H9 (cell line): Measurements from ENCODE around the gene ZNF407. TPM values are rescaled to one million over a fixed set of nuclear protein-coding genes. Genes with fewer than 3 reads are reported as not detected.

Experiments
- DNase-seq: peaks from one replicate; pipeline ENCODE4 v3.0.0-alpha.2; 2017
- H2AFZ ChIP-seq: one replicate; pipeline ENCODE4 v1.6.1; 2013; ENCODE audit warnings: mild to moderate bottlenecking, low read length, control low read depth, moderate library complexity
- H2AK5ac ChIP-seq: 2 replicates; pipeline ENCODE4 v1.6.1; 2013; ENCODE audit warnings: low read length, control low read depth, mixed read lengths; ENCODE audit not compliant: insufficient read length
- H2BK120ac ChIP-seq: one replicate; pipeline ENCODE4 v1.6.1; 2013; ENCODE audit warnings: low read depth, mild to moderate bottlenecking, low read length, control low read depth, inconsistent platforms; ENCODE audit not compliant: poor library complexity, severe bottlenecking
- H2BK12ac ChIP-seq: 2 replicates; pipeline ENCODE4 v1.6.1; 2013; ENCODE audit warnings: low read length, control low read depth, mixed read lengths, low read depth; ENCODE audit not compliant: insufficient read length
- H2BK15ac ChIP-seq: 2 replicates; pipeline ENCODE4 v1.6.1; 2013; ENCODE audit warnings: low read depth, low read length, control low read depth
- H2BK20ac ChIP-seq: one replicate; pipeline ENCODE4 v1.6.1; 2013; ENCODE audit warnings: low read depth, mild to moderate bottlenecking, low read length, control low read depth, inconsistent platforms; ENCODE audit not compliant: poor library complexity, severe bottlenecking
- H2BK5ac ChIP-seq: 2 replicates; pipeline ENCODE4 v1.6.1; 2013; ENCODE audit warnings: low read length, control low read depth, mixed read lengths; ENCODE audit not compliant: insufficient read length
- H3K14ac ChIP-seq: 2 replicates; pipeline ENCODE4 v1.6.1; 2013; ENCODE audit warnings: low read length, control low read depth; ENCODE audit not compliant: insufficient read depth
- H3K18ac ChIP-seq: 2 replicates; pipeline ENCODE4 v1.6.1; 2013; ENCODE audit warnings: low read depth, mild to moderate bottlenecking, mixed read lengths, low read length, control low read depth; ENCODE audit not compliant: insufficient read length
- H3K23ac ChIP-seq: 2 replicates; pipeline ENCODE4 v1.6.1; 2013; ENCODE audit warnings: low read length, control low read depth, mixed read lengths, low read depth; ENCODE audit not compliant: insufficient read length
- H3K23me2 ChIP-seq: 2 replicates; pipeline ENCODE4 v1.6.1; 2013; ENCODE audit warnings: low read depth, mild to moderate bottlenecking, mixed read lengths, low read length, control low read depth; ENCODE audit not compliant: insufficient read length, poor library complexity, severe bottlenecking
- H3K27ac ChIP-seq: 2 replicates; pipeline ENCODE4 v1.5.1; 2013; ENCODE audit warnings: low read length, control low read depth, mixed read lengths, low read depth; ENCODE audit not compliant: insufficient read length
- H3K27me3 ChIP-seq: 2 replicates; pipeline ENCODE4 v1.6.1; 2013; ENCODE audit warnings: low read length, control low read depth, inconsistent platforms; ENCODE audit not compliant: insufficient read depth
- H3K4ac ChIP-seq: 2 replicates; pipeline ENCODE4 v1.6.1; 2013; ENCODE audit warnings: low read depth, mild to moderate bottlenecking, control low read depth, inconsistent platforms, low read length, moderate library complexity
- H3K4me1 ChIP-seq: 2 replicates; pipeline ENCODE4 v1.6.1; 2013; ENCODE audit warnings: low read length, control low read depth, inconsistent platforms; ENCODE audit not compliant: insufficient read depth
- H3K4me2 ChIP-seq: 2 replicates; pipeline ENCODE4 v1.6.1; 2013; ENCODE audit warnings: low read length, control low read depth, mixed read lengths; ENCODE audit not compliant: insufficient read length, insufficient read depth
- H3K56ac ChIP-seq: 2 replicates; pipeline ENCODE4 v1.6.1; 2013; ENCODE audit warnings: low read depth, mild to moderate bottlenecking, mixed read lengths, low read length, control low read depth; ENCODE audit not compliant: insufficient read length
- H3K79me1 ChIP-seq: 2 replicates; pipeline ENCODE4 v1.6.1; 2013; ENCODE audit warnings: low read depth, mild to moderate bottlenecking, moderate library complexity, low read length, control low read depth, inconsistent platforms; ENCODE audit not compliant: insufficient read depth, poor library complexity, severe bottlenecking
- H3K79me2 ChIP-seq: 2 replicates; pipeline ENCODE4 v1.6.1; 2013; ENCODE audit warnings: low read length, control low read depth, inconsistent platforms; ENCODE audit not compliant: insufficient read depth
- H3K9ac ChIP-seq: 2 replicates; pipeline ENCODE4 v1.6.1; 2013; ENCODE audit warnings: low read length, control low read depth, mixed read lengths; ENCODE audit not compliant: insufficient read length; ENCODE audit errors: extremely low read depth
- H3K9me3 ChIP-seq: one replicate; pipeline ENCODE4 v1.6.1; 2013; ENCODE audit warnings: low read depth, low read length, inconsistent platforms; ENCODE audit not compliant: control insufficient read depth
- H3T11ph ChIP-seq: one replicate; pipeline ENCODE4 v1.6.1; 2013; ENCODE audit warnings: mild to moderate bottlenecking, low read length, control low read depth, inconsistent platforms
- H4K20me1 ChIP-seq: one replicate; pipeline ENCODE4 v1.6.1; 2013; ENCODE audit not compliant: control insufficient read depth, insufficient read length, insufficient read depth
- H4K5ac ChIP-seq: 2 replicates; pipeline ENCODE4 v1.6.1; 2013; ENCODE audit warnings: low read depth, mild to moderate bottlenecking, mixed read lengths, low read length, control low read depth; ENCODE audit not compliant: insufficient read length
- H4K8ac ChIP-seq: replicated peaks from 2 replicates; pipeline ENCODE4 v1.6.1; 2013; ENCODE audit warnings: low read length, control low read depth, mixed read lengths, low read depth; ENCODE audit not compliant: insufficient read length
- H4K91ac ChIP-seq: 2 replicates; pipeline ENCODE4 v1.6.1; 2013; ENCODE audit warnings: low read depth, mild to moderate bottlenecking, moderate library complexity, mixed read lengths, low read length, control low read depth; ENCODE audit not compliant: insufficient read length
- H3K27ac Mint-ChIP-seq, 3 experiments: 2 replicates in 2 of 3; 3 replicates in 1 of 3; pipeline ENCODE4 v1.8.0; 2020 to 2021; ENCODE audit warnings: mixed read lengths in 3 of 3, mild to moderate bottlenecking in 1 of 3, moderate library complexity in 1 of 3
- H3K27me3 Mint-ChIP-seq: 2 replicates; pipeline ENCODE4 v1.8.0; 2021; ENCODE audit warnings: low read depth, mild to moderate bottlenecking, moderate library complexity, mixed read lengths
- H3K36me3 Mint-ChIP-seq, 3 experiments: 2 replicates in 2 of 3; 3 replicates in 1 of 3; pipeline ENCODE4 v1.8.0; 2020 to 2021; ENCODE audit warnings: low read depth in 3 of 3, mixed read lengths in 3 of 3; ENCODE audit not compliant: insufficient read depth in 1 of 3
- H3K4me1 Mint-ChIP-seq, 2 experiments: 2 replicates each; pipeline ENCODE4 v1.8.0; 2020; ENCODE audit warnings: mixed read lengths in 2 of 2
- H3K4me3 Mint-ChIP-seq, 2 experiments: 2 replicates in 1 of 2; 3 replicates in 1 of 2; pipeline ENCODE4 v1.8.0; 2020 to 2021; ENCODE audit warnings: mild to moderate bottlenecking in 2 of 2, mixed read lengths in 2 of 2, moderate library complexity in 1 of 2
- H3K9me3 Mint-ChIP-seq, 2 experiments: 2 replicates in 1 of 2; 3 replicates in 1 of 2; pipeline ENCODE4 v1.8.0; 2020; ENCODE audit warnings: mild to moderate bottlenecking in 2 of 2, mixed read lengths in 2 of 2, moderate library complexity in 1 of 2
- WGBS: extraction: QIAGEN DNeasy Blood & Tissue Kit; methylation state at CpG from one replicate; pipeline ENCODE4 v1.1.7; 2013; ENCODE audit warnings: missing lambda C conversion rate, low lambda C conversion rate, mixed read lengths; ENCODE audit not compliant: insufficient read length; ENCODE audit errors: extremely low coverage; 5-methylcytosine and 5-hydroxymethylcytosine counted together
- total RNA-seq: library from RNA; stranded (reverse); gene quantifications from 2 replicates; pipeline ENCODE4 v1.2.1, GENCODE V29; 2021
- TF ChIP-seq, protein P1 (sequence below): fragments of 200-600 bp; sonication (generic); conservative IDR thresholded peaks from 3 replicates; pipeline ENCODE4 v1.8.0; 2021; ENCODE audit warnings: antibody characterized with exemption, mild to moderate bottlenecking

The ZNF407 gene
- total RNA-seq, 1 experiment from 2014 or later = 8.7 TPM

DNA sequence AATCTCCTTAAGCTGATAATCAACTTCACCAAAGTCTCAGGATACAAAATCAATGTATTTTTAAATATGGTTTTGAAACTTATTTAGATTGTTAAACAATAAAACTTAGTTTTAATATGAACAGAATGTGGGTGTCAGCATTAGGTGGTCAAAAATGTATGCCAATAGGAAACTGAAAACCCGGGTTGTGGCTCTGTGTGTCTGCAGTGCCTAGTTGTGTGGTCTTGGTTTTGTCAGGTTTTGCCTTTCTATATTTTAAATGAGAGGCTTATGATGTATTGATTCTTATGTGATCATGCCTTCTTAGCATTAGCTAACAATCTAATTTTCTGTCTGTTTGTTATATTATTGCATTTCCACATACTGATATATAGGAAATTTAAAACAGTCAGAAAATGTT, 227.8 kb downstream of the ZNF407 start:
- Histone ChIP-seq H4K20me1 (no peaks in the 10 kb centered on the region), H3K4me2 (no peak overlapping the region), H3K79me1 (no peaks in the 10 kb centered on the region), H3K4me1 (no peaks in the 10 kb centered on the region), H4K91ac (no peak overlapping the region), H3K18ac (no peak overlapping the region), H2BK5ac (no peak overlapping the region), H3K14ac (no peak overlapping the region), H4K8ac (no peak overlapping the region), H3K23me2 (no peaks in the 10 kb centered on the region), H3K56ac (no peak overlapping the region), H2BK120ac (no peak overlapping the region), H3K23ac (no peak overlapping the region), H3K9me3 (no peaks in the 10 kb centered on the region), H2BK12ac (no peak overlapping the region), H3K27ac (no peak overlapping the region), H3T11ph (no peak overlapping the region), H3K9ac (no peak overlapping the region), H3K27me3 (no peaks in the 10 kb centered on the region), H3K79me2 (no peaks in the 10 kb centered on the region), H4K5ac (no peak overlapping the region), H2BK15ac (no peak overlapping the region), H2AK5ac (no peak overlapping the region), H3K4ac (no peak overlapping the region), H2BK20ac (no peak overlapping the region), H2AFZ (no peak overlapping the region)
- no peak for DNase-seq
- no CpG with 5 or more reads among the region's 1 CpG for WGBS
- H3K4me3 Mint-ChIP-seq = no peak overlapping the region
- H3K27me3 Mint-ChIP-seq = no peaks in the 10 kb centered on the region
- H3K36me3 Mint-ChIP-seq = 0 out of 7 replicates have a peak, but pooled peaks cover 2 to 4% (median 3%) of the 10 kb centered on the region in 3 experiments
- H3K9me3 Mint-ChIP-seq = peaks cover 0 to 3% of the 10 kb centered on the region in 2 experiments; a peak in 1 of 5 replicates
- H3K4me1 Mint-ChIP-seq = peaks cover 0 to 4% of the 10 kb centered on the region in 2 experiments
- TF ChIP-seq, protein P1, sequence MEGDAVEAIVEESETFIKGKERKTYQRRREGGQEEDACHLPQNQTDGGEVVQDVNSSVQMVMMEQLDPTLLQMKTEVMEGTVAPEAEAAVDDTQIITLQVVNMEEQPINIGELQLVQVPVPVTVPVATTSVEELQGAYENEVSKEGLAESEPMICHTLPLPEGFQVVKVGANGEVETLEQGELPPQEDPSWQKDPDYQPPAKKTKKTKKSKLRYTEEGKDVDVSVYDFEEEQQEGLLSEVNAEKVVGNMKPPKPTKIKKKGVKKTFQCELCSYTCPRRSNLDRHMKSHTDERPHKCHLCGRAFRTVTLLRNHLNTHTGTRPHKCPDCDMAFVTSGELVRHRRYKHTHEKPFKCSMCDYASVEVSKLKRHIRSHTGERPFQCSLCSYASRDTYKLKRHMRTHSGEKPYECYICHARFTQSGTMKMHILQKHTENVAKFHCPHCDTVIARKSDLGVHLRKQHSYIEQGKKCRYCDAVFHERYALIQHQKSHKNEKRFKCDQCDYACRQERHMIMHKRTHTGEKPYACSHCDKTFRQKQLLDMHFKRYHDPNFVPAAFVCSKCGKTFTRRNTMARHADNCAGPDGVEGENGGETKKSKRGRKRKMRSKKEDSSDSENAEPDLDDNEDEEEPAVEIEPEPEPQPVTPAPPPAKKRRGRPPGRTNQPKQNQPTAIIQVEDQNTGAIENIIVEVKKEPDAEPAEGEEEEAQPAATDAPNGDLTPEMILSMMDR = no peak
- no peak overlapping the region for H3K27ac Mint-ChIP-seq
